GM12878 (cell line): ENCODE results near the gene POU5F1. TPM values are rescaled to one million over a fixed set of nuclear protein-coding genes. Genes with fewer than 3 reads are reported as not detected.
A peak's percentile ranks its signal among the peaks of the same experiment; 100 is the strongest.

Experiments used
- ATAC-seq: fragments of 200-7000 bp; cut with Tn5 transposase; 3 replicates; pipeline ENCODE4 v1.9.1; 2020; ENCODE audit warnings: mild to moderate bottlenecking, moderate library complexity
- BruUV-seq: library from RNA; stranded (reverse); fragments of 400-500 nt; replicated peaks from 2 replicates; lab custom pipeline; 2021; lab: Mats Ljungman, UMichigan
- CTCF ChIA-PET: fragments of 300-600 bp; sonication (Branson Sonifier 250); formaldehyde crosslinking; extraction: SDS; loops from one replicate; lab custom pipeline; 2021; ENCODE audit warnings: inconsistent platforms; lab: Yijun Ruan, JAX
- POLR2A ChIA-PET: fragments of 350-600 bp; formaldehyde crosslinking; extraction: SDS; loops from one replicate; lab custom pipeline; 2021; ENCODE audit warnings: inconsistent platforms; lab: Charles Lee
- RAD21 ChIA-PET: fragments of 300-600 bp; sonication (Branson Sonifier 250); formaldehyde crosslinking; loops from one replicate; lab custom pipeline; 2023; ENCODE audit warnings: antibody characterized with exemption; ENCODE audit not compliant: unreplicated experiment; lab: Charles Lee
- SMC1A ChIA-PET: fragments of 300-600 bp; sonication (Branson Sonifier 250); formaldehyde crosslinking; loops from one replicate; lab custom pipeline; 2023; ENCODE audit not compliant: unreplicated experiment, uncharacterized antibody; lab: Charles Lee
- DNase-seq: peaks from one replicate; pipeline ENCODE4 v3.0.0-alpha.2; 2011; ENCODE audit warnings: low read depth, low spot score
- FAIRE-seq: peaks from 3 replicates; lab custom pipeline; 2011; peaks lifted over from hg19 to GRCh38; lab: Jason Lieb, UNC
- H2AFZ ChIP-seq: 2 replicates; pipeline ENCODE4 v1.6.0; 2011; ENCODE audit warnings: low read depth, low read length, control low read depth; ENCODE audit not compliant: control insufficient read depth
- H3K27ac ChIP-seq: 2 replicates; pipeline ENCODE4 v1.5.1; 2011; ENCODE audit warnings: control low read depth; ENCODE audit not compliant: control insufficient read depth, insufficient read depth
- H3K27me3 ChIP-seq, 2 experiments: replicated peaks in 1 of 2; 2 replicates each; pipeline versions ENCODE4 v1.6.0 to v1.6.1; 2011; ENCODE audit warnings: low read length in 1 of 2; ENCODE audit not compliant: control insufficient read depth in 2 of 2, insufficient read depth in 2 of 2
- H3K36me3 ChIP-seq, 2 experiments: 2 replicates each; pipeline ENCODE4 v1.5.1; 2011; ENCODE audit warnings: low read length in 1 of 2; ENCODE audit not compliant: control insufficient read depth in 2 of 2, insufficient read depth in 2 of 2
- H3K4me1 ChIP-seq: 2 replicates; pipeline ENCODE4 v1.6.1; 2011; ENCODE audit warnings: mild to moderate bottlenecking, low read length, moderate library complexity, mixed read lengths; ENCODE audit not compliant: control insufficient read depth, insufficient read depth
- H3K4me2 ChIP-seq: 2 replicates; pipeline ENCODE4 v1.6.0; 2011; ENCODE audit warnings: control low read depth; ENCODE audit not compliant: control insufficient read depth, insufficient read depth
- H3K4me3 ChIP-seq: fragments of 200-600 bp; sonication (generic); 2 replicates; pipeline ENCODE4 v1.5.1; 2016
- H3K79me2 ChIP-seq: 2 replicates; pipeline ENCODE4 v1.6.0; 2011; ENCODE audit warnings: low read length; ENCODE audit not compliant: control insufficient read depth, insufficient read depth
- H3K9ac ChIP-seq: 2 replicates; pipeline ENCODE4 v1.8.0; 2011; ENCODE audit warnings: low read length, control low read depth, mixed read lengths; ENCODE audit not compliant: control insufficient read depth, insufficient read depth
- H3K9me3 ChIP-seq: replicated peaks from 3 replicates; pipeline ENCODE4 v1.5.1; 2011; ENCODE audit warnings: mild to moderate bottlenecking, low read length; ENCODE audit not compliant: control insufficient read depth, insufficient read depth
- H4K20me1 ChIP-seq: 2 replicates; pipeline ENCODE4 v1.6.0; 2011; ENCODE audit not compliant: control insufficient read depth, insufficient read depth
- ASH2L ChIP-seq: fragments of 300-600, 200-600 bp; sonication (generic); IDR thresholded peaks from 2 replicates; pipeline ENCODE4 v1.6.1; 2017; ENCODE audit warnings: low read depth, mild to moderate bottlenecking, borderline replicate concordance
- BCLAF1 ChIP-seq: fragments of 450-650 bp; IDR thresholded peaks from 2 replicates; pipeline ENCODE4 v1.6.1; 2017; ENCODE audit warnings: antibody characterized with exemption, mild to moderate bottlenecking, moderate library complexity
- CREM ChIP-seq: IDR thresholded peaks from 2 replicates; pipeline ENCODE4 v1.6.1; 2014; ENCODE audit warnings: antibody characterized with exemption, low read depth
- FOXM1 ChIP-seq: IDR thresholded peaks from 2 replicates; pipeline ENCODE4 v1.6.1; 2012; ENCODE audit warnings: low read depth, mild to moderate bottlenecking, inconsistent platforms, low read length, moderate library complexity
- IKZF2 ChIP-seq, 2 experiments: fragments of 450-650 bp; IDR thresholded peaks; 2 replicates each; pipeline ENCODE4 v1.6.1; 2017; ENCODE audit warnings: mild to moderate bottlenecking in 2 of 2, moderate library complexity in 2 of 2
- IRF4 ChIP-seq: IDR thresholded peaks from 2 replicates; pipeline ENCODE4 v1.6.1; 2011; ENCODE audit warnings: low read depth, low read length
- JUNB ChIP-seq: IDR thresholded peaks from 2 replicates; pipeline ENCODE4 v1.6.1; 2016; ENCODE audit warnings: antibody characterized with exemption, mild to moderate bottlenecking
- KAT2A ChIP-seq: conservative IDR thresholded peaks from 2 replicates; pipeline ENCODE4 v1.6.1; 2011; ENCODE audit warnings: low read depth, low read length; ENCODE audit not compliant: control insufficient read depth
- KDM1A ChIP-seq: fragments of 200-600 bp; sonication (generic); IDR thresholded peaks from 2 replicates; pipeline ENCODE4 v1.6.1; 2016; ENCODE audit warnings: borderline replicate concordance
- NFXL1 ChIP-seq: fragments of 450-650 bp; IDR thresholded peaks from 2 replicates; pipeline ENCODE4 v1.6.1; 2017; ENCODE audit warnings: antibody characterized with exemption, mild to moderate bottlenecking, borderline replicate concordance
- NR2F1 ChIP-seq: fragments of 450-650 bp; conservative IDR thresholded peaks from 2 replicates; pipeline ENCODE4 v1.6.1; 2017; ENCODE audit warnings: mild to moderate bottlenecking
- PRDM15 ChIP-seq: fragments of 450-650 bp; formaldehyde crosslinking; IDR thresholded peaks from 2 replicates; pipeline ENCODE4 v1.4.0; 2020; ENCODE audit warnings: mild to moderate bottlenecking, moderate library complexity
- RELA ChIP-seq: fragments of 450-650 bp; IDR thresholded peaks from 2 replicates; pipeline ENCODE4 v1.8.0; 2014; ENCODE audit warnings: borderline replicate concordance; ENCODE audit not compliant: partially characterized antibody
- RUNX3 ChIP-seq: IDR thresholded peaks from 2 replicates; pipeline ENCODE4 v1.6.1; 2012; ENCODE audit warnings: low read length, inconsistent platforms
- TCF12 ChIP-seq: IDR thresholded peaks from 2 replicates; pipeline ENCODE4 v1.6.1; 2011; ENCODE audit warnings: low read depth, mild to moderate bottlenecking, low read length
- TCF7 ChIP-seq: IDR thresholded peaks from 2 replicates; pipeline ENCODE4 v1.6.1; 2014; ENCODE audit warnings: antibody characterized with exemption, borderline replicate concordance
- ZBED1 ChIP-seq: IDR thresholded peaks from 2 replicates; pipeline ENCODE4 v1.6.1; 2016; ENCODE audit warnings: borderline replicate concordance
- WGBS: methylation state at CpG from one replicate; pipeline ENCODE4 v1.1.6; 2016; ENCODE audit warnings: low lambda C conversion rate; ENCODE audit not compliant: insufficient replicate concordance, insufficient coverage; ENCODE audit errors: missing lambda C conversion rate; 5-methylcytosine and 5-hydroxymethylcytosine counted together
- in situ Hi-C: fragments of 300-500 bp; cut with MboI; formaldehyde crosslinking; loops from 9 replicates; pipeline ENCODE4 v1.14.3; 2018; ENCODE audit warnings: mixed read lengths
- intact Hi-C: fragments of 100-400 bp; cut with micrococcal nuclease; formaldehyde crosslinking; loops from one replicate; pipeline ENCODE4 v1.14.2; 2022; ENCODE audit not compliant: unreplicated experiment
- polyA plus RNA-seq, 11 experiments: library from polyadenylated mRNA; depleted of rRNA in 4 of 11; unstranded in 6 of 11; stranded (reverse) in 5 of 11; fragments of >200 nt; fragmentation: Nextera tagmentation in 4 of 11; fragmentation: Illumina TruSeq in 1 of 11; extraction: Ambion mirVana in 4 of 11; extraction: Trizol in 1 of 11; gene quantifications; 1 replicate in 1 of 11; 2 replicates in 10 of 11; pipeline versions ENCODE4 v1.2.1 to v1.2.3, GENCODE V29; 2011 to 2016; ENCODE audit warnings: inconsistent platforms in 2 of 11, missing spikeins in 2 of 11, low read depth in 1 of 11
- total RNA-seq, 4 experiments: library from RNA; depleted of rRNA in 3 of 4; stranded (reverse); fragments of >200 nt in 3 of 4; fragmentation: Illumina TruSeq in 1 of 4; extraction: Trizol in 1 of 4; gene quantifications; 2 replicates each; pipeline versions ENCODE4 v1.2.1 to v1.2.3, GENCODE V29; 2013 to 2021

POU5F1 gene
- total and polyA plus RNA-seq, 10 of the 15 experiments (the other 5 are each of a cell fraction or from before 2014, with no cell fraction given): 1.4 to 5.5 (median 3.2) TPM

- H3K9me3 ChIP-seq: no peaks in the 10 kb centered on the region
- ChIA-PET SMC1A (interaction anchor here (1.0 kb wide), 2 partner anchors 12 to 15 kb away, joined by 3 read pairs; no protein-coding TSS in a partner anchor), CTCF (interaction anchor here (0.6 to 1.0 kb wide), 2 partner anchors 18 to 221 kb away, joined by 3 read pairs; no protein-coding TSS in a partner anchor), RAD21 (interaction anchor here (1.2 kb wide), 1 partner anchor 13 kb away, joined by 3 read pairs; no protein-coding TSS in a partner anchor), POLR2A (interaction anchor here (0.8 kb wide), 1 partner anchor 16 kb away, joined by 3 read pairs; no protein-coding TSS in a partner anchor)
- ATAC-seq (peak; percentile 88), DNase-seq (no peak), FAIRE-seq (peak; percentile 70)
- no peaks in the 10 kb centered on the region for H4K20me1 ChIP-seq
- no peak overlapping the region for H3K9ac ChIP-seq
- H3K4me1 ChIP-seq: peaks cover 14% of the 10 kb centered on the region
- in situ Hi-C loops (no loop called here), intact Hi-C loops (no loop called here)
- H3K4me2 ChIP-seq: peak overlapping the region; percentile 80
- H3K36me3 ChIP-seq: 0 out of 4 replicates have a peak, but pooled peaks cover 0 to 2% of the 10 kb centered on the region in 2 experiments
- H3K4me3 ChIP-seq: no peak overlapping the region
- BruUV-seq: no TSS peak
- peak overlapping the region; percentile 48 for H2AFZ ChIP-seq
- no peaks in the 10 kb centered on the region for H3K27me3 ChIP-seq
- H3K79me2 ChIP-seq: no peaks in the 10 kb centered on the region; the same call in none of the 2 replicates
- H3K27ac ChIP-seq: peak overlapping the region; percentile 33
- WGBS: 11% methylated on average over 8 of the region's 8 CpGs
- peak; percentile 34; the same call in 1 of the 2 replicates for TF ChIP-seq RUNX3
- peak; percentile 44; the same call in 1 of the 2 replicates for TF ChIP-seq NR2F1
- no peak for TF ChIP-seq PRDM15 (CRISPR knock-in tag)
- peak; percentile 39 for TF ChIP-seq JUNB
- TF ChIP-seq TCF12: 0 out of 2 replicates have a peak, but pooled peaks have one; percentile 35
- no peak for TF ChIP-seq ASH2L
- no peak for TF ChIP-seq RELA
- 0 out of 2 replicates have a peak, but pooled peaks have one; percentile 18 for TF ChIP-seq ZBED1
- TF ChIP-seq NFXL1: no peak
- TF ChIP-seq BCLAF1: no peak
- no peak for TF ChIP-seq KDM1A
- TF ChIP-seq IRF4: peak; percentile 29; the same call in 1 of the 2 replicates
- TF ChIP-seq IKZF2 (IDR thresholded peaks at IDR 0.05): 0 out of 4 replicates have a peak, but pooled peaks of 1 of the 2 experiments have one; percentile 18
- TF ChIP-seq KAT2A: no peak
- TF ChIP-seq CREM: peak; percentile 16; the same call in 1 of the 2 replicates
- TF ChIP-seq TCF7: 0 out of 2 replicates have a peak, but pooled peaks have one; percentile 33
- TF ChIP-seq FOXM1: peak; percentile 29; the same call in 1 of the 2 replicates
Measured at GRCh38 chr6:31178143-31179041, 7.9 kb upstream of the POU5F1 start.
